B cell (primary cell): ENCODE results near the gene FSTL5.

ENCODE experiments used
- CTCF ChIP-seq: fragments of 200-600 bp; IDR thresholded peaks from one replicate; pipeline ENCODE4 v1.8.0; 2022; ENCODE audit warnings: antibody characterized with exemption, mild to moderate bottlenecking
- EZH2 ChIP-seq: IDR thresholded peaks from 2 replicates; pipeline ENCODE4 v1.6.1; 2012; ENCODE audit warnings: borderline replicate concordance, low read depth, mild to moderate bottlenecking, moderate library complexity, low read length; ENCODE audit not compliant: insufficient read depth, poor library complexity, severe bottlenecking

GRCh38 chr4:161721947-161722346 is 441.9 kb downstream of the FSTL5 start:
- no peak for TF ChIP-seq CTCF
- TF ChIP-seq EZH2 = no peak
